ENCODE results near the gene LRRC37B.
"Not testable (repeated sequence)": the region's sequence is repeated elsewhere in the genome, so short reads cannot be mapped to it uniquely, and the experiment has no call there.

LRRC37B gene

GRCh38 chr17:32084942-32085829, 78.0 kb downstream of the LRRC37B start:
- not testable (repeated sequence) for DNase-seq (ENCODE audit: low read depth in 3 of 3, low spot score in 1 of 3)

GRCh38 chr17:32086833-32087232, 79.7 kb downstream of the LRRC37B start:
- DNase-seq (ENCODE audit: low read depth in 3 of 3, low spot score in 1 of 3) = not testable (repeated sequence)

GRCh38 chr17:32092062-32092461, 84.9 kb downstream of the LRRC37B start:
- not testable (repeated sequence) for DNase-seq (ENCODE audit: low read depth in 3 of 3, low spot score in 1 of 3)

- DNase-seq (ENCODE audit: low read depth in 3 of 3, low spot score in 1 of 3) = no peak
These were observed 92.5 kb downstream of the LRRC37B start for GRCh38 chr17:32099686-32100085.

- DNase-seq (ENCODE audit: low read depth in 3 of 3, low spot score in 1 of 3) = not testable (repeated sequence)
These were observed 93.1 kb downstream of the LRRC37B start for GRCh38 chr17:32100323-32100722.

GRCh38 chr17:32100971-32101631, 93.9 kb downstream of the LRRC37B start:
- DNase-seq (ENCODE audit: low read depth in 3 of 3, low spot score in 1 of 3) = no peak

- DNase-seq (ENCODE audit: low read depth in 3 of 3, low spot score in 1 of 3) = no peak
These were observed 95.0 kb downstream of the LRRC37B start for GRCh38 chr17:32102172-32102571.

GRCh38 chr17:32102646-32103186, 95.5 kb downstream of the LRRC37B start:
- no peak for DNase-seq (ENCODE audit: low read depth in 3 of 3, low spot score in 1 of 3)

Data from stimulated activated CD4-positive, alpha-beta T cell treated with anti-CD3 and anti-CD28 coated beads, TNF-alpha, amount 100 ng/mL, for 1 hour (primary cell).